ENCODE results near the gene RBM47. TPM values are rescaled to one million over a fixed set of nuclear protein-coding genes. Genes with fewer than 3 reads are reported as not detected.

The RBM47 gene
- total RNA-seq, 2 donors from 2014 or later, result 4.4 to 13.7 TPM

GRCh38 chr4:40575846-40576245, 53.8 kb downstream of the RBM47 start:
- TF ChIP-seq CTCF (IDR thresholded peaks at IDR 0.05), result no peak
- no peak overlapping the region for H3K27ac ChIP-seq
- H3K4me3 ChIP-seq, result no peak overlapping the region
- peaks cover 0 to 16% of the 10 kb centered on the region in 2 donors for H3K4me1 ChIP-seq
- H3K36me3 ChIP-seq, result no peaks in the 10 kb centered on the region
- DNase-seq (ENCODE audit: low spot score), result no peak
- H3K27me3 ChIP-seq, result no peaks in the 10 kb centered on the region
- no peaks in the 10 kb centered on the region for H3K9me3 ChIP-seq

- TF ChIP-seq CTCF (IDR thresholded peaks at IDR 0.05), result no peak
- H3K27ac ChIP-seq, result no peak overlapping the region
- H3K27me3 ChIP-seq, result no peaks in the 10 kb centered on the region
- no peaks in the 10 kb centered on the region for H3K9me3 ChIP-seq
- H3K36me3 ChIP-seq, result no peaks in the 10 kb centered on the region
- peaks cover 0 to 16% of the 10 kb centered on the region in 2 donors for H3K4me1 ChIP-seq
- no peak for DNase-seq (ENCODE audit: low spot score)
- H3K4me3 ChIP-seq, result no peak overlapping the region
Observed at GRCh38 chr4:40573593-40574311, 55.9 kb downstream of the RBM47 start.

- DNase-seq (ENCODE audit: low spot score), result no peak
- Histone ChIP-seq H3K9me3 (no peaks in the 10 kb centered on the region), H3K4me1 (peaks cover 0 to 15% of the 10 kb centered on the region in 2 donors), H3K27ac (no peak overlapping the region), H3K27me3 (no peaks in the 10 kb centered on the region), H3K36me3 (no peaks in the 10 kb centered on the region), H3K4me3 (no peak overlapping the region)
- TF ChIP-seq CTCF (IDR thresholded peaks at IDR 0.05), result no peak
Observed at GRCh38 chr4:40572692-40573310, 56.9 kb downstream of the RBM47 start.

- no peaks in the 10 kb centered on the region for H3K4me1 ChIP-seq
- H3K4me3 ChIP-seq, result no peak overlapping the region
- H3K27ac ChIP-seq, result no peak overlapping the region
- H3K36me3 ChIP-seq, result no peaks in the 10 kb centered on the region
- H3K27me3 ChIP-seq, result no peaks in the 10 kb centered on the region
- no peaks in the 10 kb centered on the region for H3K9me3 ChIP-seq
- DNase-seq (ENCODE audit: low spot score), result no peak
- no peak for TF ChIP-seq CTCF (IDR thresholded peaks at IDR 0.05)
Observed at GRCh38 chr4:40571208-40571607, 58.5 kb downstream of the RBM47 start.

- Histone ChIP-seq H3K27me3 (no peaks in the 10 kb centered on the region), H3K4me3 (no peak overlapping the region), H3K4me1 (no peaks in the 10 kb centered on the region), H3K27ac (no peak overlapping the region), H3K9me3 (no peaks in the 10 kb centered on the region), H3K36me3 (no peaks in the 10 kb centered on the region)
- no peak for DNase-seq (ENCODE audit: low spot score)
- no peak for TF ChIP-seq CTCF (IDR thresholded peaks at IDR 0.05)
Observed at GRCh38 chr4:40570348-40571077, 59.2 kb downstream of the RBM47 start.

Measured in right atrium auricular region (tissue), 2 donors.